HG02610 (cell line): Measurements from ENCODE around the gene SECTM1.

Experiments used
- ATAC-seq: cut with Tn5 transposase; IDR thresholded peaks from one replicate; pipeline ENCODE4 v1.9.1; 2021; ENCODE audit warnings: mild to moderate bottlenecking, moderate library complexity; ENCODE audit not compliant: unreplicated experiment

Gene SECTM1

DNA sequence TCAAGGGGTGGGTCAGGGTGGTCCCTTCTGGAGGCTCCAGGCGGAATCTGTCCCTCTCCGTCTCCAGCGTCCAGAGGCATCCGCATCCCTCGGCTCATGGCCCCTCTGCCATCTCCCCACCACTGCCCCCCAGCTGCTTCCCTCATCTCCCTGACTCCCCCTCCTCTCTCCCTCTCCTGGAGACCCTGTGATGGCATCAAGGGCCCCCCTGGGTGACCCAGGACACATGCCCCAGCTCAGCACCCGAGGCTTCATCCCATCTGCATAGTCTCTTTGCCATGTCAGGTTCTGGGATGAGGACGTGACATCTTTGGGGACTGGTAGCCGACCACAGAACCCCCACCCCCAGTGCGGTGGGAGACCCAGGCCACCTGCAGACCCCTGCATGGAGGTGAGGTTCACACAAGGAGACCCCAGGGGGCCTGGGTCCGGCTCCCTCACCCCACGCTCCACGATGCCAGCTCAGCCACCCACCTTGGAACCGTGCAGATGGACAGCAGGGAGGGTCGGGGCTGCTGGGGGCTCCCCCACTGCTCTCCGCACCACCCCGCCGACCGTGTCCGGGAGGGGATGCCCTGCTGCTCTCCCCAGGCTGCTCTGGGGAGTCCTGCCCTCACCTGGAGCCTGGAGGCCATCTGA lies 3.8 kb downstream of the SECTM1 start:
- ATAC-seq: no peak

DNA sequence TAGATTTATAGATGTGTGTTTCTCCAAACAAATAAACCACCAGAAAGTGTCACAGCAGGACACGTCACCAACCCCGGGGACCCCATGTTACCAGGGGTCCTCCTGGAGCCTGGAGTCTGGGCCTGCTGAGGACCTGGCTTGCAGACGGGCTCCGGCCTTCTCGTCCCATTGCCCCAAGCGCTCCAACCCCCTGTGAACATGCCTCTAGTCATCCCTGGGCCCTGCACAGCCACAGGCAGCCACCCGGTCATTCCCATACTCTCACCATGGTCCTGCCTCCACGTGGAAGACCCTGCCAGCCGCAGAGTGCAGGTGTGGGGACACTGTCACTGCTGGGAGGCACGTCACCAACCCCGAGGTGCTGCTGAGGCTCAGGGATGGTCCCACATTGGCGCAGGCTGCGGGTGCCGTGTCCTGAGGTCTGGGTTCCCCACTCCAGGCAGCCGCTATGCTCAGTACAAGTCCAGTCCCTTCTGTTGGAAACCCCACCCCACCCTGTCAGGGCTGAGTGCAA lies 4.5 kb downstream of the SECTM1 start:
- ATAC-seq: no peak

DNA sequence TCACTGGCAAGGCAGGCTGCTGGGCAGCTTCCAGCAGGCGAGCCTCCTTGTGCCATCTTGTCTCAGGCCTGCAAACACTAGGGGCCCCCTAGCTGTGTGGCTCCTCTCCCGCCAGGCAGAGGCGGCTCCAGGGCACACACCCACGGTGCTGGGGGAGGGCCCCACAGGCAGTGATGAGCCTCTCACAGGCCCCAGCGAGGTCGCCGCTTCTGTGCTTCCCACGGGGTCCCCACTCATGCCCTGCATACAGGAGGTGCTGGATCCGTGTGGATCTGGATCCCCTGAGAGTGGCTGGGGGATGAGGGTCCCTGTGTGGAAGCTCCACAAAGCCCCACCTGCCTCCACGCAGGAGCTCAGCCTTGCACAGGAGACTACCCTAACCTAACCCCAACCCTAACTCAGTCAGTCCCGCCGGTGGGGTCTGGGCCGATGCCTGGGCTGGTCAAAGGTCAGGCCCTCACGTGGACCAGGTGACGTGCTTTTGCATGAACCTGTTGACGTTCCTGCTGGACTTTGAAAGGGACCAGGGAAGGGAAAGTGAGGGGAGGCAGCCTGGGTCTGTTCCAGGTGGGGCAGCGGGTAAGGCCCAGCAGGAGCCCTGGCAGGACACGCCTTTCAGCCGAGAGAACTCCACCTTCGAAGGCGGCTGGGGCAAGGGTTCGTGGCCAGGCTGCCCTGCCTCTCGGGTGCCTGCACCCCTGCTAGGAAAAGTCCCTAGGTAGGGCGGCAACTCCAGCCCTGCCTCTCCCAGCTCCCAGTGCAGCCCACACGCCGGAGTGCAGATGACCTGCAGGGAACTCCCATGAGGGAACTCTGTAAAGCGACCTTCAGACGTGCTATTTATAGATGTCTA lies 5.2 kb downstream of the SECTM1 start:
- no peak for ATAC-seq

DNA sequence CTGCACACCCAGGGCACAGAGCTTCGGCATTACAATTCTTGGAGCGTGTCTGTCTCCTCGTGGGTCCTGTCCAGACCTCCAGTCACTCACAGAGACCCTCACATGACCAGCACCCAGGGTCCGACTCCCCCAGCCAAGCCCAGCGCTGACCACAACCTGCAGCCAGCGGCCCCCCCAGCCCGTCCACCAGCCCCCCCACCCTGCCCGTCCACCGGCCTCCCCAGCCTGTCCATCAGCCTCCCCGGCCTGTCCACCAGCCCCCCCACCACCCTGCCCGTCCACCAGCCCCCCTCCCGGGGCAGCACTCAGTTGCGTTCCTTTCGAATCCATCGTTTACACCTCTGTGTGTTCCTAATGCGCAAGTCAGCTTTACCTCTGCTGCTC lies 5.8 kb downstream of the SECTM1 start:
- ATAC-seq: no peak

DNA sequence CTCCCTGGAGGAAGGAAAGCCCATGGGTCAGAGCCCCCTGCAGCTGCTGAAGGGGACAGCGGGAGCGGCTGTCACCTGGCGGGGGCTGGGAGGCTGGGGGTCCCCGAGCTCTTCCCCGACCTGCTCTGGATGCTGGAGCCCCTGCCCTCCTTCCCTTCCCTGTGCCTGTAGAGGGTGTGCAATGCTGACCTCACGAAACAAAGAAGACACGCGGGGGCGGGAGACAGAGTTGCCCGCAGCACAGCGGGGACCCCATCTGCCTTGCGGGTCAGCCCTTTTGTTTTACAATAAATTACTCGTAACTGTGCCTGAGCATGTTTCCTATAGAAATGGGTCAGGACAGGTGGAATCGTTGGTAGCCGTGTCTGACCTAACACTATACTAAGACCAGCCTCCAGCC lies 6.3 kb downstream of the SECTM1 start:
- no peak for ATAC-seq

DNA sequence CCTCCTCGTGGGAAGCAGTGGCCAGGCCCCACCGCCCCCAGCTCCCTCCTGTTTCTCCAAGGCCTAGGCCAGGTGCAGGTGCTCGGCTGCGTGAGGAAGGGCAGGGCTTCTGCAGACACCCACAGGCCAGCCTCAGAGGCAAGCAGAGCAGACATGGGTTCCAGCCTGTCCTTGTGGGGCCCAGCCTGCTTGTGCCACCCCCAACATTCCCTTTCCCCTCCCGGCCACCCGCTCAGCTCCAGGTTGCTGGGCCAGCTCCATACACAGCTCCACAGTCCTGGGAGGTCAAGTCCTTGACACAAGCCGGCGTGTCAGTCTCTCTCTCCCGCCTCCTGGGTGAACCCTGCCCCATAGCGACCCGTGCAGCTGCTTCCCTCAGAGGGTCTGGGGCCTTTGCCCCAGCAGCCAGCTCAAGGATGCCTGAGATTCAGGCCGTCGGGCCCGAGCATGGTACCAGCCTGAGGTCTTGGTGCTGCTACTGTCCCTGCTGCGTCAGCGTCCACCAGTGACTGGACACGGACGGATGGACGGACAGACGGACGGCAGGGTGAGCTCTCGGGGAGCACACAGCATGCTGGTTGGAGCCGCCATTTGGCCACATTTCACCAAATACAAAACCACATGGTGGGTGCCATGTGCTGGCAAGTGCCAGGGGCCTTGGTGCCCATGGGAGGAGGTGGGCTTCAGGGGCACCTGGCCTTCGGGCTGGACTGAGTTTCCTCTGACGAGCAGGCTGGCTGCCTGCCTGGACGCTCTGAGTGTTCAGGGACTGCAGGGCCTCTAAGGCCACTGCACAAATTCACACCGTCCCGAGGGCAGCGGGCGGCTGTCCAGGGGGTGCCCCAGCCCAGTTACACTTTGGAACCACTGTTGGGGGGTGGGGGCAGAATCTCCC lies 8.0 kb downstream of the SECTM1 start:
- no peak for ATAC-seq

DNA sequence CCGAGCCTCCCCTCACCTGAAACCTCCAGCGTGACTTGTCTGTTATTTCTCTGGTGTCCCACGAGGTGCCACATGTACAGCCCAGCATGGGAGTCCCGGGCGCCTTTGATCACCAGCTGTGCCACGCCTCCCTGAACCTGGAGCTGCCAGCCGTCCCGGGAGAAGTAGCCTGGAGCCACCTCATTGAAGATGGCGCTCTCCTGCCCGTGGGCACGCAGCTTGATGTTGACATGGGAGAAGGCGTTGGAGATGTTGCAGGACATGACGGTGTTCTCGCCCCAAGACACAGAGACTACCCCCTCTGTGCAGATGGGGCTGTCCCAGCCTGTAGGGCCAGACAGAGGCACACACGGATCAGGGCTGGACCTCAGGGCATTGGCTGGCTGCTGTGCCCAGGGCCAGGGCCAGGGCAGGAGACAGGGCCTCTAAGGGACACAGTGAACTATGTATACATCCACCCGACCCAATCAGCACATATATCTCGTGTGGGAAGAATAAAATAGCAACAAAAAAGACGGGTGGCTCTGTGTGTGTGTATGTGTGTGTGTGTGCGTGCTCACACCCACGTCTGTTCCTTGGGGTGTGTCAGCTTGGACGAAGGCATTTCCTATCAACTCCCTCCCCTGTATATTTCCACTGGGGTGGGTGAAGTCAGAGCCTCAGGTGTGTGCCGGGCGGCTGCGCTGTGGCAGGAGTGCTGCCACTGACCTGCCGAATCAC lies 8.8 kb downstream of the SECTM1 start:
- no peak for ATAC-seq

DNA sequence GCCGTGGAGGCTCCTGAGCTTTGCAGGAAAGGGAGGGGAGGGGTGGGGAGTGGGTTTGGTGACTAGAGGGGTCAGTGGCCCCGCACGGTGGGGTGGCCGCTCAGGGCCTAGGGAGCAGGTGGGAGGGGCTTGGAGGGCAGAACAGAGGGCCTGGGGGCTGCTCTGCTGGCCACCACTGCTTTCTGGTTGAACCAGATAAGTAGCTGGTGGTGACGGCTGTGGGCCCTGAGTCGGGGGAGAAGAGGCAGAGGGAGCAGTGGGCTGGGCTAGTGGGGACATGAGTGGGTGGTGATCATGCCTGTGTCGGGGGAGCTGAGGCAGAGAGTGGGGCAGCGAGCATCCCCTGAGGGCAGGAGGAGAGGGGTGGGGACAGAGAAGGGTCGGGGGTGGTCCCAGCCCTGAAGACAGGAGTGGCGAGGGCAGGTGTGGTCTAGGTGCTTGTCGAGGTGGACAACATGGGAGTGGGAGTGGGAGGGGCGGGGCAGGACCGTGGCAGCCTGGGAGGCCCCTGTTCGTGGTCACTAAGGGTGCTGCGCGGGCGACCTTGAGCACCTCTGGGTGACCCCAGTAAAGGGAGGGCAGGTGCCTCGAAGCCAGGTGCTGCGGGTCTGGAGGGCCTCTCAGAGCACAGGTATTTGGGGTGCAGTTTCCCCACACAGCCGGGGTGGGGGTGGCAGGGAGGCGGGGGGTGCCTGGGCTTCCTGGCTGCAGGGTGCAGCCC lies 9.9 kb downstream of the SECTM1 start:
- ATAC-seq: no peak

DNA sequence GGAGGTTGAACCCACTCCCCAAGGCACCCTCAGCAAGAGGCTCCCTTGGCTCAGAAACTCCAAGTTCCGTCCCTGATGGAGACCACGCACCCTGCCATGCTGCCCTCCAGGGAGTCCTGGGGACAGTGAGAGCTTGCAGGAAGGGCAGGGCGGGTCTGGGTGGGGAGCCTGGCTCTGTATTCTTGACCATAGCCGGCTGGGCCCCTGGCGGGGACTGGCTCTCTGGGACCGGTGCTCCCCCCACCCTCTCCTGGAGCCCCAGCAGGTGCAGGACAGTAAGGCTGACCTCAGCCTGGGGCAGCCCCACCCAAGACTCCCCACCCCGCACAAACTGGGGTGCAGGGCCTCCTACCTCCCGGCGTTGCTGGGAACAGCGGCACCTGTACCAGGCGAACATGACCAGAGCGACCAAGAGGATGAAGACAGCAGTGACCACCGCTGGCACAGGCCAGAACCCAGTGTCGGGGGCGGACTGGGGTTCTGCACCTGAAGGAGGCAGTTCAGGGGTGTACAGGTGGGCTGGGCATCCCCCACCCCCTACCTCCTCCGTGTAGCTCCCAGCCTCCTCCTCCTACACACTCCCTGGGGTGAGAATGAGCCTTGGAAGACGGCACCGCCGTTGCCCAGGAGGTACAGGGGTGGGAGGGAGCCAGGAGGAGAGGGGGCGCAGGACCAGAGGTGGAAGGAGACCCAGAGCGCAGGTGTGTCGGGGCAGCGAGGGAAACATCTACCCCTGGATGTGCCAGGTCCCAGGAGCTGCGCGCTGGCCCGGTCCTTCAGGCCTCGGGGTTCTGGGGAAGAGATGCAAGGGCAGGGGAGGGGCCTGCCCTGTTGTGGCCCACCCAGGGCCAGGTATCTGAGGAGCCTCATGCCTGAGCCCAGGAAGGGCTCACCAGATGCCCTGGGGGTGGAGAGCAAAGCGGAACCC lies 10.8 kb downstream of the SECTM1 start:
- ATAC-seq: no peak

DNA sequence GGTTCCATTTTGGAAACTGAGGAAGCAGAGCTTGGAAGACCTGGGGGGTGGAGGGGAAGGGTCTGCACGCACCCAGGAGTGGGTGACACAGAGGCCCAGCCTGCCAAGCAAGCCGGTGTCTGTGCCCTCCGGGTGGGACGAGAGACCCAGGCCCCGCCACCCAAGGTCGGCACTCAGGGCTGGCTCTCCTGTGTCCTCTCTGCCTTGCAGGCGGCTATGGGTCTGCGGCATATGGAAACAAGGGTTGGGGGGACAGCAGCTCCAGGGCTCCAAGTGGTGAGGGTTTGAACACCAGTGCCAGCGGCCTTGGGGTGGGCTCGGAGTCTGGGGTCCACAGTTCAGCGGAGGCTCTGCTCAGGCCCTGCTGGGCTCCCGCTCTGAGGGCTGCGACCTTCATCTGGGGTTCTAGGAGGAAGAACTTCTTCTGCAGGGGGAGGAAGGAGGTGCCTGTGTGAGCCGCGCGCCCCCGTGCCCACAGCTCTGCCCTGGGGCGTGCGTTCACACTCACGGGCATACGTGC lies 11.6 kb downstream of the SECTM1 start:
- no peak for ATAC-seq

DNA sequence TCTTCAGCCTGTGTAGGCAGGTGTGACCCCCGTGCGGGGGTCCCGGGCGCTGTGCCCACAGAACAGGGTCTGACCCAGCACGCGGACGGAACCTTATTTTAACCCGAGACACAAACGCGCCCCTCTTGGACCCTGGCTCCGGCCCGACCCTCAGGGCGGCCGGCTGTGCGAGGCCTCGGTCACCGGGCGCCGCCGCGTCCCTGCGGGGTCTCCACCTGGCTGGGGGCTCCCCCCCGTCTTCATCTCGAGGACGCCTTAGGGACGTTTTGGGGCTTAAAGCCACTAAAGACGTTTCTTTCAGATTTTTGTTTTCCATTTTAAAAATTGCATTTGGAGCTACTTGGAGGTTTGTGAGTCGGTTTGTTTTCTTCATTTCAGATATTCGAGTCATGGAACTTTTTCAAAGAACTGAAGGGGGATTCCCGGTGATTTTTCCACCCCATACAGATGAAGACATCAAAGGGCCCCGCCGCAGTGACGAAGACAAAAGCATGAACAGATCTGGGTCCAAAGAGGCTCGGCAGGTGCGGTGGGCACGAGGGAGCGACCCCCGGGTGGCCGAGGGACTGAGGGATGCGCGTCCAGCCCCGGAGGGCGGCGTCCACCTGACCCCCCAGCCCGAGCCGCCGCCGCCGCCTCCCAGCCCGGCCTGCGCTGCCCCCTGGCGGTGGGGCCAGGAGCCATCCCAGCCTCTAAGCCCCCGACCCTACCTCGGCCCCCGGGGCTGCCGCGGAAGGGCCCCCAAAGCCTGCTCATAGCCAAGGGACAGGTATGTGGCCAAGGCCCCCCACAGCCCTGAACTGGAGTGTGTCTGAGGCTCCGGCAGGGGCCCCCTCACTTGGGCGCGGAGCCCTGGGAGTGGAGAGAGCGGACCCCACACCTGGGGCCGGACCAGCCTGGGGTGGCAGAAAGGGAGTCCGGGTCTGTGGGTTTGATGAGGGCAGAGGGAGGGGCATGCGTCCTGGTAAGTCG lies 12.3 kb downstream of the SECTM1 start:
- no peak for ATAC-seq

DNA sequence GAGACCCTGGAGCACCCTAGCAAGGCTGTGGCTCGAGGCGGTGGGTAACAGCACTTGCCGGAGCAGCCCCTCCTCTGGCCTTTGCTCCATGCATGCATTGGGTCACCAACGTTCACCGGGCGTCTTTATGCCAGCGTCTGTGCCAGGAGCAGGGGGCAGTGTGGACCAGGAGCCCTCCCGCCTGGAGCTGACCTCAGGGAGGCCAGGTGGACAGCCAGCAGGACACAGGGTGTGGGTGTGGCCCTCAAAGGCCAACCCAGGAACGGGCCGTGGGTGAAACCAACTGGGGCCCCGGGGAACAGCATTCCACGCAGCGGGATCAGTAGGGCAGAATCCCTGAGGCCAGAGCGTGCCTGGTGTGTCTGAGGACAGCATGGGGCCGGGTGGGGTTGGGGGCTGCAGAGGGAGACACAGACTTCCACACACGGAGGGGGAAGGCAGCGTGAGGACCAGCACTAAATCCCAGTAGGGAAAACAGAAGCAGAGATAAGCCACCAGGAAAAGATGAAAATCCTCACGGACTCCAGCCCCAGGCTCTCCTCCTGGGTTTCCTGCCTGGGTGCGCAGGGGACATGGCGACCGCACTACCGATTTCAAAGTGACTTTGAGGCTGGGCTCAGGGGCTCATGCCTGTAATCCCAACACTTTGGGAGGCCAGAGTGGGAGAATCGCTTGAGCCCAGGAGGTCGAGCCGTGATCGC lies 13.3 kb downstream of the SECTM1 start:
- no peak for ATAC-seq

DNA sequence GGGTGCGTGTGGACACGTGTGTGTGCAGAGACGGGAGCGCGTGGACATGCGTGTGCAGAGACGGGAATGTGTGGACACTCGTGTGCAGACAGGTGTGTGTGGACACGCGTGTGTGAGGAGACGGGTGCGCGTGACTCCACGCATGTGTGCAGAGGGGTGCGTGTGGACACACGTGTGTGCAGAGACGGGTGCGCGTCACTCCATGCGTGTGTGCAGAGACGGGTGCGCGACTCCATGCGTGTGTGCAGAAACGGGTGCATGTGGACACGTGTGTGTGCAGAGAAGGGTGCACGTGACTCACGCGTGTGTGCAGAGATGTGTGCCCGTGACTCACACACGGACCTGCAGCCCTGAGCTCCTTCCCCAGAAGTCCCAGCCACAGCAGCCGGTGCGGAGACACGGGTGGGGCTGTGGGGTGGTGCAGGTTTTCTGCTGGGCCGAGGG lies 13.9 kb downstream of the SECTM1 start:
- no peak for ATAC-seq

DNA sequence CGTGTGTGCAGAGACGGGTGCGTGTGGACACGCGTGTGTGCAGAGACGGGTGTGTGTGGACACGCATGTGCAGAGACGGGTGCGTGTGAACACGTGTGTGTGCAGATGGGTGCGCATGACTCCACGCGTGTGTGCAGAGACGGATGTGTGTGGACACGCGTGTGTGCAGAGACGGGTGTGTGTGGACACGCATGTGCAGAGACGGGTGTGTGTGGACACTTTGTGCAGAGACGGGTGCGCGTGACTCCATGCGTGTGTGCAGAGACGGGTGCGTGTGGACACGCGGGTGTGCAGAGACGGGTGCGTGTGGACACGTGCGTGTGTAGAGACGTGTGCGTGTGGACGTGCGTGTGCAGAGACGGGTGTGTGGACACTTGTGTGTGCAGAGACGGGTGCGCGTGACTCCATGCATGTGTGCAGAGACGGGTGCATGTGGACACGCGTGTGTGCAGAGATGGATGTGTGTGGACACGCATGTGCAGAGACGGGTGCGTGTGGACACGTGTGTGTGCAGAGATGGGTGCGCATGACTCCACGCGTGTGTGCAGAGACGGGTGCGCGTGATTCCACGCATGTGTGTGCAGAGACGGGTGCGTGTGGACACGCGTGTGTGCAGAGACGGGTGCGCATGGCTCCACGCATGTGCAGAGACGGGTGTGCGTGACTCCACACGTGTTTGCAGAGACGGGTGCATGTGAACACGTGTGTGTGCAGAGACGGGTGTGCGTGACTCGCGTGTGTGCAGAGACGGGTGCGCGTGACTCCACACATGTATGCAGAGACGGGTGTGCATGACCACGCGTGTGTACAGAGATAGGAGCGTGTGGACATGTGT lies 14.6 kb downstream of the SECTM1 start:
- ATAC-seq: no peak

DNA sequence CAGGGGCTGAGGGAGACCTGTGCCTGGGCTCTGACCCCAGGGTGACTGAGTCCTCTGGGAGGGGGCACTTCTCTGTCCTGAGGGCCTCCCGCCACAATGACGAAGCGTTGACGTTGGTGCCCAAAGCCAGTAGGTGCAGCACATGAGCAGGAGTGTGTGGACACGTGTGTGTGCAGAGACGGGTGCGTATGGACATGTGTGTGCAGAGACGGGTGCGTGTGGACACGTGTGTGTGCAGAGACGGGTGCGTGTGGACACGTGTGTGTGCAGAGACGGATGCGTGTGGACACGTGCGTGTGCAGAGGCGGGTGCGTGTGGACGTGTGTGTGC lies 15.4 kb downstream of the SECTM1 start:
- ATAC-seq: no peak
